SU-DHL-6 (cell line): ENCODE measurements around the gene NEFH.

Experiments used
- H2AFZ ChIP-seq: fragments of 200-600 bp; sonication (generic); 2 replicates; pipeline ENCODE4 v1.6.1; 2014; ENCODE audit warnings: low read depth, mild to moderate bottlenecking, moderate library complexity, mixed read lengths, antibody characterized with exemption, low read length; ENCODE audit not compliant: severe bottlenecking
- H3F3A ChIP-seq: fragments of 200-600 bp; shearing (Covaris generic); 2 replicates; pipeline ENCODE4 v1.6.0; 2016; ENCODE audit warnings: antibody characterized with exemption, mild to moderate bottlenecking; ENCODE audit not compliant: insufficient read depth
- H3K27ac ChIP-seq: fragments of 200-600 bp; sonication (generic); 2 replicates; pipeline ENCODE4 v1.5.1; 2016; ENCODE audit warnings: low read depth, mild to moderate bottlenecking, low read length, moderate library complexity, mixed read lengths
- H3K27me3 ChIP-seq: fragments of 200-600 bp; sonication (generic), shearing (Covaris generic); 2 replicates; pipeline ENCODE4 v1.6.0; 2014; ENCODE audit warnings: mild to moderate bottlenecking, low read length
- H3K36me3 ChIP-seq: fragments of 200-600 bp; sonication (generic); 2 replicates; pipeline ENCODE4 v1.6.1; 2014; ENCODE audit warnings: mild to moderate bottlenecking, low read length, mixed read lengths
- H3K4me2 ChIP-seq: fragments of 300-600, 200-600 bp; shearing (Covaris generic), sonication (generic); 2 replicates; pipeline ENCODE4 v1.6.0; 2014; ENCODE audit warnings: low read length, low read depth, mild to moderate bottlenecking; ENCODE audit not compliant: poor library complexity, severe bottlenecking
- H3K4me3 ChIP-seq: fragments of 200-600 bp; sonication (generic); 2 replicates; pipeline ENCODE4 v1.5.1; 2014; ENCODE audit warnings: antibody characterized with exemption, low read length, mild to moderate bottlenecking, mixed read lengths; ENCODE audit not compliant: insufficient read depth, poor library complexity, severe bottlenecking
- H3K79me2 ChIP-seq: fragments of 200-600 bp; sonication (generic); 2 replicates; pipeline ENCODE4 v1.6.1; 2014; ENCODE audit warnings: mild to moderate bottlenecking, low read length, moderate library complexity; ENCODE audit not compliant: insufficient read depth
- H3K9ac ChIP-seq: fragments of 200-600 bp; sonication (generic); 2 replicates; pipeline ENCODE4 v1.7.0; 2014; ENCODE audit warnings: mild to moderate bottlenecking, low read length
- H3K9me2 ChIP-seq: fragments of 200-600 bp; sonication (generic); replicated peaks from 2 replicates; pipeline ENCODE4 v1.6.1; 2014; ENCODE audit warnings: low read length; ENCODE audit not compliant: insufficient read depth
- H3K9me3 ChIP-seq: fragments of 200-600 bp; sonication (generic); 2 replicates; pipeline ENCODE4 v1.6.1; 2014; ENCODE audit warnings: low read length, mixed read lengths; ENCODE audit not compliant: insufficient read depth
- H4K20me1 ChIP-seq: fragments of 200-600 bp; sonication (generic); 2 replicates; pipeline ENCODE4 v1.6.1; 2014; ENCODE audit warnings: low read depth, mild to moderate bottlenecking, antibody characterized with exemption, low read length, moderate library complexity, mixed read lengths
- EZH2phosphoT487 ChIP-seq: fragments of 200-600 bp; sonication (generic), shearing (Covaris generic); conservative IDR thresholded peaks from 2 replicates; pipeline ENCODE4 v1.6.1; 2018; ENCODE audit warnings: mild to moderate bottlenecking, antibody characterized with exemption, low read length, moderate library complexity, mixed read lengths
- TF ChIP-seq, protein P1 (sequence below): fragments of 200-600 bp; sonication (generic); IDR thresholded peaks from one replicate; pipeline ENCODE4 v1.5.1; 2017; ENCODE audit warnings: antibody characterized with exemption, mild to moderate bottlenecking, low read length, moderate library complexity; ENCODE audit not compliant: insufficient read depth, poor library complexity, severe bottlenecking

The NEFH gene

DNA sequence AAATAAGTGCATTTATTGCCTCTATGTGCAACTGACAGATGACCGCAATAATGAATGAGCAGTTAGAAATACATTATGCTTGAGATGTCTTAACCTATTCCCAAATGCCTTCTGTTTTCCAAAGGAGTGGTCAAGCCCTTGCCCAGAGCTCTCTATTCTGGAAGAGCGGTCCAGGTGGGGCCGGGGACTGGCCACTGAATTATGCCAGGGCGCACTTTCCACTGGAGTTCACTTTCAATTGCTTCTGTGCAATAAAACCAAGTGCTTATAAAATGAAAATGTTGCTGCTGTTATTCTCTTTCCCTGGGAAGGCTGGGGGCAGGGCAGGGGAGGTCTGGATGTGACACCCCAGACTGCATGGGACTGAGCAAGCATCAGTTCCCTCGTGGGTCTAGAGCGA, 11.0 kb downstream of the NEFH start:
- Histone ChIP-seq H3K9ac (no peak overlapping the region), H4K20me1 (no peaks in the 10 kb centered on the region), H3K27ac (no peak overlapping the region), H3K79me2 (no peaks in the 10 kb centered on the region), H3F3A (no peaks in the 10 kb centered on the region), H3K9me3 (no peaks in the 10 kb centered on the region), H3K4me2 (no peak overlapping the region), H3K9me2 (no peaks in the 10 kb centered on the region), H3K4me3 (no peak overlapping the region), H2AFZ (no peak overlapping the region), H3K36me3 (no peaks in the 10 kb centered on the region), H3K27me3 (no peaks in the 10 kb centered on the region)
- no peak for TF ChIP-seq EZH2phosphoT487
- TF ChIP-seq, protein P1, sequence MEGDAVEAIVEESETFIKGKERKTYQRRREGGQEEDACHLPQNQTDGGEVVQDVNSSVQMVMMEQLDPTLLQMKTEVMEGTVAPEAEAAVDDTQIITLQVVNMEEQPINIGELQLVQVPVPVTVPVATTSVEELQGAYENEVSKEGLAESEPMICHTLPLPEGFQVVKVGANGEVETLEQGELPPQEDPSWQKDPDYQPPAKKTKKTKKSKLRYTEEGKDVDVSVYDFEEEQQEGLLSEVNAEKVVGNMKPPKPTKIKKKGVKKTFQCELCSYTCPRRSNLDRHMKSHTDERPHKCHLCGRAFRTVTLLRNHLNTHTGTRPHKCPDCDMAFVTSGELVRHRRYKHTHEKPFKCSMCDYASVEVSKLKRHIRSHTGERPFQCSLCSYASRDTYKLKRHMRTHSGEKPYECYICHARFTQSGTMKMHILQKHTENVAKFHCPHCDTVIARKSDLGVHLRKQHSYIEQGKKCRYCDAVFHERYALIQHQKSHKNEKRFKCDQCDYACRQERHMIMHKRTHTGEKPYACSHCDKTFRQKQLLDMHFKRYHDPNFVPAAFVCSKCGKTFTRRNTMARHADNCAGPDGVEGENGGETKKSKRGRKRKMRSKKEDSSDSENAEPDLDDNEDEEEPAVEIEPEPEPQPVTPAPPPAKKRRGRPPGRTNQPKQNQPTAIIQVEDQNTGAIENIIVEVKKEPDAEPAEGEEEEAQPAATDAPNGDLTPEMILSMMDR: no peak

DNA sequence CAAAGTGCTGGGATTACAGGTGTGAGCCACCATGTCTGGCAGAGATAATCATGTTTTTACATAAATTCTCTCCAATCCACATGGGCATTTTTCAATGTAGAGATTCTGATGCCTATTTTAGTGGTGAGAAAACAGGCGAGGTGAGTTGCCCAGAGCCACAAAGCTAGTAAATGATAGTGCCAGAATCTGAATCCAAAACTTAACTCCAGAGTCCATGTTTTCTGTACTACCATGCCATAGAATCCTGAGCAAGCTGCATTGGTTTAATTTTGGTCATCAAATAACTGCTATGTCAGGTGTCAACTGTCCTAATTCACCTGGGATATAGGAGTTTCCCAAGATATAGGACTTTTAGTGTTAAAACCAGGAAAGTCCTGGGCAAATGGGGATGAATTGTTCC, 13.6 kb downstream of the NEFH start:
- no peaks in the 10 kb centered on the region for H3K27me3 ChIP-seq
- H3K4me3 ChIP-seq: no peak overlapping the region
- no peaks in the 10 kb centered on the region for H3K9me3 ChIP-seq
- H2AFZ ChIP-seq: no peak overlapping the region
- no peaks in the 10 kb centered on the region for H3K79me2 ChIP-seq
- no peaks in the 10 kb centered on the region for H3K9me2 ChIP-seq
- H3K4me2 ChIP-seq: no peak overlapping the region
- no peak overlapping the region for H3K27ac ChIP-seq
- no peaks in the 10 kb centered on the region for H3K36me3 ChIP-seq
- no peak overlapping the region for H3K9ac ChIP-seq
- no peaks in the 10 kb centered on the region for H3F3A ChIP-seq
- no peak for TF ChIP-seq EZH2phosphoT487
- TF ChIP-seq, protein P1: no peak
- no peaks in the 10 kb centered on the region for H4K20me1 ChIP-seq

DNA sequence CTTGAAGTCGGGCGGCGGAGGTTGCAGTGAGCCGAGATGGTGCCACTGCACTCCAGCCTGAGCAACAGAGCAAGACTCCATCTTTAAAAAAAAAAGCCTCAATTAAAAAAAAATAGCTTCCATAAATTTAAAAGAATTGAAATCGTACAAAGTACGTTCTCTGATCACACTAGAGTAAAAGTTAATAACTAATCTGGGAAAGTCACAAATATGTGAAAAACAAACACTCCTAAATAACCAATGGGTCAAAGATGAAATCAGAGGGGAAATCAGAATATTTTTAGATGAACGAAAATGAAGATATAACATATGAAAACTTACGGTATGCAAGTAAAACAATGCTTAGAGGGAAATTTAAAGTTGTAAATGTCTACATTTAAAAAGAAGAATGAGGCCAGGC, 19.8 kb downstream of the NEFH start:
- Histone ChIP-seq H3K9me2 (no peaks in the 10 kb centered on the region), H3K4me3 (no peak overlapping the region), H3K27ac (no peak overlapping the region), H3K79me2 (no peaks in the 10 kb centered on the region), H2AFZ (no peak overlapping the region), H3K9me3 (no peaks in the 10 kb centered on the region), H3K9ac (no peak overlapping the region), H3F3A (no peaks in the 10 kb centered on the region), H3K27me3 (no peaks in the 10 kb centered on the region), H4K20me1 (no peaks in the 10 kb centered on the region), H3K4me2 (no peak overlapping the region), H3K36me3 (no peaks in the 10 kb centered on the region)
- TF ChIP-seq, protein P1: no peak
- TF ChIP-seq EZH2phosphoT487: no peak
